ENCODE results near the gene FGD2.
"Not testable (repeated sequence)": the region's sequence is repeated elsewhere in the genome, so short reads cannot be mapped to it uniquely, and the experiment has no call there.

The FGD2 gene

GRCh38 chr6:37033819-37034795, 28.7 kb downstream of the FGD2 start:
- H3K9ac ChIP-seq (ENCODE audit: low read length), result no peak overlapping the region
- H3K4me1 ChIP-seq (ENCODE audit: control insufficient read depth, insufficient read depth, low read length), result no peaks in the 10 kb centered on the region
- no peaks in the 10 kb centered on the region for H3K36me3 ChIP-seq (ENCODE audit: control insufficient read depth, insufficient read depth, low read length)
- H3K27me3 ChIP-seq (ENCODE audit: control insufficient read depth, insufficient read depth, low read length), result no peaks in the 10 kb centered on the region
- no peak overlapping the region for H3K27ac ChIP-seq (ENCODE audit: low read depth, low read length)
- H3K9me3 ChIP-seq (ENCODE audit: control insufficient read depth, insufficient read depth, low read depth, low read length), result peaks cover 12% of the 10 kb centered on the region
- no peak overlapping the region for H3K4me3 ChIP-seq (ENCODE audit: low read depth, low read length)

- Histone ChIP-seq H3K36me3 (ENCODE audit: control insufficient read depth, insufficient read depth, low read length) (no peaks in the 10 kb centered on the region), H3K27me3 (ENCODE audit: control insufficient read depth, insufficient read depth, low read length) (no peaks in the 10 kb centered on the region), H3K27ac (ENCODE audit: low read depth, low read length) (no peak overlapping the region), H3K4me3 (ENCODE audit: low read depth, low read length) (no peak overlapping the region), H3K4me1 (ENCODE audit: control insufficient read depth, insufficient read depth, low read length) (no peaks in the 10 kb centered on the region), H3K9me3 (ENCODE audit: control insufficient read depth, insufficient read depth, low read depth, low read length) (peaks cover 3% of the 10 kb centered on the region; the same call in 1 of the 2 replicates), H3K9ac (ENCODE audit: low read length) (no peak overlapping the region)
These were observed 30.7 kb downstream of the FGD2 start for GRCh38 chr6:37036146-37036545.

- H3K9me3 ChIP-seq (ENCODE audit: control insufficient read depth, insufficient read depth, low read depth, low read length), result peaks cover 2% of the 10 kb centered on the region; the same call in 1 of the 2 replicates
- H3K4me1 ChIP-seq (ENCODE audit: control insufficient read depth, insufficient read depth, low read length), result no peaks in the 10 kb centered on the region
- no peak overlapping the region for H3K9ac ChIP-seq (ENCODE audit: low read length)
- H3K27ac ChIP-seq (ENCODE audit: low read depth, low read length), result no peak overlapping the region
- no peaks in the 10 kb centered on the region for H3K27me3 ChIP-seq (ENCODE audit: control insufficient read depth, insufficient read depth, low read length)
- no peak overlapping the region for H3K4me3 ChIP-seq (ENCODE audit: low read depth, low read length)
- no peaks in the 10 kb centered on the region for H3K36me3 ChIP-seq (ENCODE audit: control insufficient read depth, insufficient read depth, low read length)
These were observed 33.1 kb downstream of the FGD2 start for GRCh38 chr6:37038292-37039198.

GRCh38 chr6:37039958-37040357, 34.5 kb downstream of the FGD2 start:
- Histone ChIP-seq H3K27ac (ENCODE audit: low read depth, low read length) (no peak overlapping the region), H3K4me1 (ENCODE audit: control insufficient read depth, insufficient read depth, low read length) (no peaks in the 10 kb centered on the region), H3K9ac (ENCODE audit: low read length) (no peak overlapping the region), H3K9me3 (ENCODE audit: control insufficient read depth, insufficient read depth, low read depth, low read length) (peaks cover 2% of the 10 kb centered on the region; the same call in 1 of the 2 replicates), H3K27me3 (ENCODE audit: control insufficient read depth, insufficient read depth, low read length) (no peaks in the 10 kb centered on the region), H3K36me3 (ENCODE audit: control insufficient read depth, insufficient read depth, low read length) (no peaks in the 10 kb centered on the region), H3K4me3 (ENCODE audit: low read depth, low read length) (no peak overlapping the region)

GRCh38 chr6:37041521-37041920, 36.1 kb downstream of the FGD2 start:
- Histone ChIP-seq H3K36me3 (ENCODE audit: control insufficient read depth, insufficient read depth, low read length) (no peaks in the 10 kb centered on the region), H3K27me3 (ENCODE audit: control insufficient read depth, insufficient read depth, low read length) (no peaks in the 10 kb centered on the region), H3K4me1 (ENCODE audit: control insufficient read depth, insufficient read depth, low read length) (no peaks in the 10 kb centered on the region), H3K4me3 (ENCODE audit: low read depth, low read length) (no peak overlapping the region), H3K27ac (ENCODE audit: low read depth, low read length) (no peak overlapping the region), H3K9ac (ENCODE audit: low read length) (no peak overlapping the region), H3K9me3 (ENCODE audit: control insufficient read depth, insufficient read depth, low read depth, low read length) (peaks cover 2% of the 10 kb centered on the region; the same call in 1 of the 2 replicates)

- Histone ChIP-seq H3K27ac (ENCODE audit: low read depth, low read length) (no peak overlapping the region), H3K4me1 (ENCODE audit: control insufficient read depth, insufficient read depth, low read length) (no peaks in the 10 kb centered on the region), H3K9ac (ENCODE audit: low read length) (no peak overlapping the region), H3K4me3 (ENCODE audit: low read depth, low read length) (no peak overlapping the region), H3K36me3 (ENCODE audit: control insufficient read depth, insufficient read depth, low read length) (no peaks in the 10 kb centered on the region), H3K9me3 (ENCODE audit: control insufficient read depth, insufficient read depth, low read depth, low read length) (peaks cover 2% of the 10 kb centered on the region; the same call in 1 of the 2 replicates), H3K27me3 (ENCODE audit: control insufficient read depth, insufficient read depth, low read length) (no peaks in the 10 kb centered on the region)
These were observed 36.7 kb downstream of the FGD2 start for GRCh38 chr6:37042150-37042549.

GRCh38 chr6:37043091-37043490, 37.6 kb downstream of the FGD2 start:
- H3K36me3 ChIP-seq (ENCODE audit: control insufficient read depth, insufficient read depth, low read length); H3K9ac ChIP-seq (ENCODE audit: low read length); H3K4me1 ChIP-seq (ENCODE audit: control insufficient read depth, insufficient read depth, low read length); H3K4me3 ChIP-seq (ENCODE audit: low read depth, low read length); H3K27ac ChIP-seq (ENCODE audit: low read depth, low read length); H3K9me3 ChIP-seq (ENCODE audit: control insufficient read depth, insufficient read depth, low read depth, low read length); H3K27me3 ChIP-seq (ENCODE audit: control insufficient read depth, insufficient read depth, low read length): not testable (repeated sequence)

GRCh38 chr6:37047346-37047688, 41.9 kb downstream of the FGD2 start:
- Histone ChIP-seq H3K4me3 (ENCODE audit: low read depth, low read length) (no peak overlapping the region), H3K27ac (ENCODE audit: low read depth, low read length) (no peak overlapping the region), H3K9me3 (ENCODE audit: control insufficient read depth, insufficient read depth, low read depth, low read length) (no peaks in the 10 kb centered on the region), H3K4me1 (ENCODE audit: control insufficient read depth, insufficient read depth, low read length) (peaks cover 21% of the 10 kb centered on the region), H3K9ac (ENCODE audit: low read length) (no peak overlapping the region), H3K36me3 (ENCODE audit: control insufficient read depth, insufficient read depth, low read length) (no peaks in the 10 kb centered on the region), H3K27me3 (ENCODE audit: control insufficient read depth, insufficient read depth, low read length) (no peaks in the 10 kb centered on the region)

- Histone ChIP-seq H3K4me3 (ENCODE audit: low read depth, low read length) (no peak overlapping the region), H3K36me3 (ENCODE audit: control insufficient read depth, insufficient read depth, low read length) (no peaks in the 10 kb centered on the region), H3K4me1 (ENCODE audit: control insufficient read depth, insufficient read depth, low read length) (peaks cover 24% of the 10 kb centered on the region), H3K9me3 (ENCODE audit: control insufficient read depth, insufficient read depth, low read depth, low read length) (no peaks in the 10 kb centered on the region), H3K9ac (ENCODE audit: low read length) (no peak overlapping the region), H3K27me3 (ENCODE audit: control insufficient read depth, insufficient read depth, low read length) (no peaks in the 10 kb centered on the region), H3K27ac (ENCODE audit: low read depth, low read length) (no peak overlapping the region)
These were observed 42.4 kb downstream of the FGD2 start for GRCh38 chr6:37047689-37048402.

GRCh38 chr6:37048403-37048850, 43.0 kb downstream of the FGD2 start:
- H3K9me3 ChIP-seq (ENCODE audit: control insufficient read depth, insufficient read depth, low read depth, low read length), result no peaks in the 10 kb centered on the region
- no peak overlapping the region for H3K9ac ChIP-seq (ENCODE audit: low read length)
- no peaks in the 10 kb centered on the region for H3K27me3 ChIP-seq (ENCODE audit: control insufficient read depth, insufficient read depth, low read length)
- H3K27ac ChIP-seq (ENCODE audit: low read depth, low read length), result no peak overlapping the region
- no peak overlapping the region for H3K4me3 ChIP-seq (ENCODE audit: low read depth, low read length)
- H3K36me3 ChIP-seq (ENCODE audit: control insufficient read depth, insufficient read depth, low read length), result no peaks in the 10 kb centered on the region
- peaks cover 24% of the 10 kb centered on the region for H3K4me1 ChIP-seq (ENCODE audit: control insufficient read depth, insufficient read depth, low read length)

Data from HUES6 (cell line).